ENCODE measurements around the gene TMEM89.

- TF ChIP-seq EZH2 (IDR thresholded peaks at IDR 0.05; ENCODE audit: low read length, unreplicated experiment) = no peak
- TF ChIP-seq, protein P1, sequence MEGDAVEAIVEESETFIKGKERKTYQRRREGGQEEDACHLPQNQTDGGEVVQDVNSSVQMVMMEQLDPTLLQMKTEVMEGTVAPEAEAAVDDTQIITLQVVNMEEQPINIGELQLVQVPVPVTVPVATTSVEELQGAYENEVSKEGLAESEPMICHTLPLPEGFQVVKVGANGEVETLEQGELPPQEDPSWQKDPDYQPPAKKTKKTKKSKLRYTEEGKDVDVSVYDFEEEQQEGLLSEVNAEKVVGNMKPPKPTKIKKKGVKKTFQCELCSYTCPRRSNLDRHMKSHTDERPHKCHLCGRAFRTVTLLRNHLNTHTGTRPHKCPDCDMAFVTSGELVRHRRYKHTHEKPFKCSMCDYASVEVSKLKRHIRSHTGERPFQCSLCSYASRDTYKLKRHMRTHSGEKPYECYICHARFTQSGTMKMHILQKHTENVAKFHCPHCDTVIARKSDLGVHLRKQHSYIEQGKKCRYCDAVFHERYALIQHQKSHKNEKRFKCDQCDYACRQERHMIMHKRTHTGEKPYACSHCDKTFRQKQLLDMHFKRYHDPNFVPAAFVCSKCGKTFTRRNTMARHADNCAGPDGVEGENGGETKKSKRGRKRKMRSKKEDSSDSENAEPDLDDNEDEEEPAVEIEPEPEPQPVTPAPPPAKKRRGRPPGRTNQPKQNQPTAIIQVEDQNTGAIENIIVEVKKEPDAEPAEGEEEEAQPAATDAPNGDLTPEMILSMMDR (conservative IDR thresholded peaks at IDR 0.05; ENCODE audit: low read depth, low read length) = no peak
- TF ChIP-seq EZH2phosphoT487 (IDR thresholded peaks at IDR 0.05; ENCODE audit: borderline replicate concordance, low read length) = no peak
Observed at GRCh38 chr3:48598323-48599076, 23.1 kb downstream of the TMEM89 start.

Data from PC-3 (cell line).